Measurements from ENCODE around the gene LAMA2.
"Not testable (repeated sequence)": the region's sequence is repeated elsewhere in the genome, so short reads cannot be mapped to it uniquely, and the experiment has no call there.

The LAMA2 gene

GRCh38 chr6:129088481-129088880 lies 205.5 kb downstream of the LAMA2 start:
- DNase-seq = not testable (repeated sequence)

DNA sequence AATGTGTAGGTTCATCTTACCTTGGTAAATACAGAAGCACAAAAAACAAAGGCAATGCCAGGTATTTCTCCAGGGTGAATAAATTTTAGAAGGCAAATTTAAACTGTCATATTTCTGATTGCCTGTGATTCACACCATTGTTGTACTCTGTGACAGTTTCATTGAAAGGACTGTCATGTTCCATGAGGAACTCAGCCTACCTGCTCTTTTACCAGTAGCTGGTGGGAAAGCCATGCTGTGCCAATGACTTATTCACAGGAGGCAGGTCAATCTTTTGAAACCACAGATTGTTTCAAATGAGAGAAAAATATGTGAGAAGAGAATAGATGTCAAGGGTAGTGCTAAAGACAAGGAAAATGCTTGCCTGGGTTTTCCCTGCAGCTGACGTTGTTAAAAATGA lies 206.4 kb downstream of the LAMA2 start:
- no peak for DNase-seq

DNA sequence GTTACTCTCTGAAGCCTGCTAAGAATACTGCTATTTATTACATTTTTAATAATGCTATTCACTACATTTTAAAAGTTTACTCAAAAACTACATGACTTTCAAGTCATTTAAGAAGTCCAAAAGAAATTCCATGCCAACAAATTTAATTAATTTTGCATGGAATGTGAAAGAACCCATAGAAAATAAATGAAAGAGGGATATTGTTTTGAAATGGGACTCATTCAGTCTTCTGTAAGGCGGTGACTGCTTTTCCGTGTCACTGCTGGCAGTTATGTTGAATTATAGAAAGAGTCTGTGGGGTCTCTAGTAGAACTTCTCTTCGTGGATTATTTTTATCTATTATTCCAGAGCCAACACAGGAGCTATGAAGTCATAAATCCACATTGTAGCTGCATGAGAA lies 211.2 kb downstream of the LAMA2 start:
- DNase-seq = no peak

DNA sequence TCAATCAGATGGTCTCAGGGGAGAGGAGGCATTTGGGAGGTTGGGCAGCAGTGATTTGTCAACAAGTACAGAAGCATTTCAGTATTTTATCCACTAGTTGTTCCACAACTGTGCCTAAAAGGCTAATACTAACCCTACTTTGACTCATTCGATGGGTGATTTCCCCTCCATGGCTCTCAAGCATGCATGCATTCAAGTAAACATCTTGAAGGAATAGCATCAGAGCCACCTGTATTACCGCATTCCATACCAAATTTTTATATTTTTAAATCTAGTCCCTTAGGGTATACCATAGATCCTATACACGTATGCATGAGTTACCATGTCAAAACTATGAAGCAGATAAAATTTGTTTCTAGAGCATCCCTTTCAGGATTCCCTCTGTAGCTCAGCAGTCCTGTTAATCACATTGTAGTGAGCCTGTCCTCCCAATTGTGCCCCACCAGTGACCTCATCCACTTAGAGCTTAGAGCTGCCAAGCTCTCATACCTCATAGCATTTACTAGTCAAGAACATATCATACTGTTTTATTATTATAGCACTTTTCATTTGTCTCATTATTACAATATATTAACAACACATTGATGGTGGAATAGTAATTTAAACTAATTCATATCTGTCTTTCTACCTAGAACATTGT lies 213.8 kb downstream of the LAMA2 start:
- DNase-seq = no peak

GRCh38 chr6:129098061-129098553 lies 215.2 kb downstream of the LAMA2 start:
- DNase-seq = no peak

GRCh38 chr6:129099696-129100095 lies 216.8 kb downstream of the LAMA2 start:
- no peak for DNase-seq

DNA sequence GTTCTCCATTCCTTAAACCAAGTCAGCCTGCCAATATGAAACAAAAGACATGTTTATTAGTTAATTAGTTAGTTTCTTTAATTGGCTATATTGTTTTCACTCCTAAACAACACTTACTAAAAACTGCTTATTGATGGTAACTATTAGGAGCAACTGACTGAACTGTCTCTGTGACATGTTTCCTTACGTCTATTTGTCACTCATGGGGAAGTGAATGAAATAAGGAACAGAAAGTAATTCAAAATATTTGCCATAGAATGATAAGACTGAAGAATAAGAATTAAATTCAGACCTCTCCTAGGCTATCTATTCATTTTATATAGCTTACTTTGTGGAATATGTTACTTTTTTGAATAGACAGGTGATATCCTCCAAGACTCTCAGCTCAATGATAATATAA lies 217.2 kb downstream of the LAMA2 start:
- no peak for DNase-seq

DNA sequence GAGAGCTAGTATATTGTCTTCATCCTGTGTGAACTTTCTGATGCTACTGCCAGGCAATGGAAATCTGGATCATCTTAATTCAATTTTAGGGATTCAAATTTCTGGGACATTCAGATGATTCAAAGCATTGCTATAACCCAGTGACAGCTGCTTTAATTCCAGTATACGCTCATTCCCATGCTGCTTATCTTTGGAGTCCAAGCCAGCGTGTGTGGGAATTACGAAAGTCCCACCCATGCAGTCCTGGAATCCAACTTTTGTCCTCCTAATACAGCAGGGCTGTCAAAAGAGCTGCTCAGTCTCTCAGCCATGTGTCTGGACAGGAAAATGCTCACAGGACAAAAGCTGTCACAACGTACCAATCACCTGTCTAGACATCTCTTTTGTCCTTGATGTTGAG lies 219.8 kb downstream of the LAMA2 start:
- no peak for DNase-seq

DNA sequence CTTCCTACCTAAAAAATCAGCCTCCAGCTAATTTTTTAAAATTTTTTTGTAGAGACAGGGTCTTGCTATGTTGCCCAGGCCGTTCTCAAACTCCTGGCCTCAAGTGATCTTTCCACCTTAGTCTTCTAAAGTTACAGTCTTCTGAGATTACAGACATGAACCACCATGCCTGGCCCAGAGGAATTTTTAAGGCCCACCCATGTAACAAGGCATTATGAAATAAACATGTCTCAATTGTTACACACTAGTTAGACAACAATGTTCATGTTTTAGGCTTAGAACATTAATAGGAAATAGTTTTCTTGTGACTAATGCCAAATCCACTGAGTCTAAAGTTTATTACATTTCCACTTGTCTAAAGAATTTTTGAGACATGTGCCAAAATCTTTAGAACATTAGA lies 221.2 kb downstream of the LAMA2 start:
- no peak for DNase-seq

GRCh38 chr6:129104560-129104959 lies 221.6 kb downstream of the LAMA2 start:
- no peak for DNase-seq

- no peak for DNase-seq
Observed at GRCh38 chr6:129105035-129105434, 222.1 kb downstream of the LAMA2 start.

DNA sequence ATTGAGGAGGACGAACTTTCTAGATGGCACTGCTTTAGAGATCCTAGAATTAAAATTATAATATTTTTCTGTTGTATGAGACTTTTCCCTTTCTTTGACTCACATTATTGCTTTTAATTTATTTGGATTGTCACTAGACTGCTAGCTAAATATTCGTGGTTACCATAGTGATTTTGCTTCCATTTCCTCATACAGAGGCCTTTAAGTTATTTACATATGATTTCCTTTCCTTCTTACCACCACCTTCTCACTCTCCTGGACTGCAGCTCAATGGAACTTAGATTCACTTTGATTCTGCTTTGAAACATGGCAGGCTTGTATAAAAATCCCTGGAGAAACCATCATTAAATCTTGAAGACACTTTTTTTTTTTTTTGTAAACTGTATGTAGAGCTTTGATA lies 222.9 kb downstream of the LAMA2 start:
- no peak for DNase-seq

GRCh38 chr6:129108337-129108736 lies 225.4 kb downstream of the LAMA2 start:
- no peak for DNase-seq

DNA sequence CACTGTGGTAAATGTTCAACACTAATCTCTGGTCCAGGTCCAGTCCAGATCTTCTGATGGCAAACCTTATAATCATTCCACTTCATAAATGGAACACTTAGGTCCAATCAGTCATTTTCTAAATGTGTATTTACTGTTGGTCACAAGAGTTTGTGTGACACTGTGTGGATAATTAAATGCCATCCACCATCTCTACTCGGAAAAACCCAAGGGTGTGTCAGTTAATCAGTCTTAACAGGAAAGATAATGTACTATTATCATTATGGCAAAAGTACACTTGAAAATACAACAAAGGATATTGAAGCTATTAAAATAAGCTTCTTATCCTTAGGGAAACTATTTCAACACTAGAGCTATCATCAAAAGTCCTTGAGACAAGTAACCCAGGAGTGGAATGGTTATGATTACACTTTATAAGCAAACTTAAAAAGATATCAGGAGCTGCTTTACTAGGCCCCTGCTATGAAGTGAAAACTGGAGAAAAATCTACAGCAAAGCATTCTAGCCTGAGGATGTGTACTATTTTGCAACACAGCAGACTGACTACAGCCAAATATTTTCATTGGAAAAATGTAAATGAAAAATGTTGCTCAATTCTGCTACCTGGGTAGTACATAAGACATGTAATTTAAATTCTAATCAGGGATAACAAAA lies 227.9 kb downstream of the LAMA2 start:
- DNase-seq = no peak

DNA sequence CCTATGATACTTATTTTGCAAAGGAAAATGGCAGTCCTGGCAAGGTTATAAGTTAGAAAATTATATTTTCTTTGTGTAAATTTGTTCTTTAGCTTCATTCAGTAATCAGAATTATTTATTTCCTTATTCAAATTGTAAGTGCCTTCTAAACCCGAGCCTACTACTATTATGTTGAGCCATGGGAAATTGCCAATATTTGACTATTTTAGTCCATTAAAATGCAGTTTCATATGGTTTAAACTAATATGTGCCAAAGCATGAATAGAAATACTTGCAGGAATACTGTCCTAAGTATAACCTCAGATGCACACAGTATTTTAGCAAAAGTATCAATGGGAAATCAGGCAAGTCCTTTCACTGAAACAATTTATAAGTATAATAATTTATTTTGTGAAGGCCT lies 228.4 kb downstream of the LAMA2 start:
- DNase-seq = no peak

- no peak for DNase-seq
Observed at GRCh38 chr6:129111853-129112252, 228.9 kb downstream of the LAMA2 start.

GRCh38 chr6:129112591-129112990 lies 229.7 kb downstream of the LAMA2 start:
- no peak for DNase-seq

DNA sequence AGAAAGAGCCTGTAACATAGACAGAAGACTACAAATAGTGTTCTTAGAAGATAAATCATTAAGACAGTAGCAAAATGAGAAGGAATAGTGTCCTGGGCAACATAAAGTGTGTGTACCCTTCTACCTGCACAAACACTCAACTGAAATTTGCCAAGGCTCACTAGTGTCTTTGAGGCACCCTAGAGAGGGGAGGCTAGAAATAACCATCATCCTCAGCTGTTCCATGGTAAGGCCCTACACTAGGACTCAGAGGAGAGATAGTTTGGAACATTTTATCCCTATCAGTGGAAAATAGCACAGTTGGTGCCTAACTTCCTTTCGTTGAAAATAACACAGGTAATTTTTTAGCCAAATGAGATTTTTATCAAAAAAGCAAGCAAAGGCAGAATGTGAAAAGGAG lies 230.7 kb downstream of the LAMA2 start:
- DNase-seq = no peak

DNA sequence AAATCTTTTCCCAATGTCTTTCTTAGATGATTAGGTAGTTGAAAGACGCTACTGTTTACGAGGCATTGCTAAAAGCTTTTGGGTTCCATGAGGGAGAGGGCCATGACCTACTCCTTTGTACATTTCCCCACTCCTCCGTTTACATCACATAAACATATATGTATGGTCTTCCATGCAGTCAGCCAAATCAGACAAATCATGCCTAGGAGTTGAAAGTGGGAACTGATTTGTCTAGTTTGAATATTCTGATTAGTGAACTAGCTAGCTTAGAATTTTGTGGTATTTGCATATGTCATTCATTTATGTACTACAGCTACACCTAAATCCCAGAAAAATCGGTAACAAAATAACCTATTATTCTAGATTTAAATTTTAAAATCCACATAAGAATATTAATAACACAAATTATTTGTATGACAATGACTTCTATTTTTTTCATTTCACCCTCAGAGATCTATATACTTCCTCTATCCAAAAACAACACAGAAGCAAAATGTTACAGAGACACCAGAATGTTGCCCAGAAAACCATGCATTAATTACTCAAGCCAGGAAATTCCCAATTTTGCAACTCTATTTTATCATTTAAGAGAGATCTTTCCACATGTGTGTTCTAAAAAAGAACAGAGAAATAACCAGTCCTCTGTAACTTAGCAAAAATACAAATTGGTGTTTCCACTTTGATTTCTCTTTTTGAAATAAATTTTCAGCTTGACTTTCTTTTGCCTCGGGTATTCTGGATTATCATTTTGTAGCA lies 231.9 kb downstream of the LAMA2 start:
- no peak for DNase-seq

DNA sequence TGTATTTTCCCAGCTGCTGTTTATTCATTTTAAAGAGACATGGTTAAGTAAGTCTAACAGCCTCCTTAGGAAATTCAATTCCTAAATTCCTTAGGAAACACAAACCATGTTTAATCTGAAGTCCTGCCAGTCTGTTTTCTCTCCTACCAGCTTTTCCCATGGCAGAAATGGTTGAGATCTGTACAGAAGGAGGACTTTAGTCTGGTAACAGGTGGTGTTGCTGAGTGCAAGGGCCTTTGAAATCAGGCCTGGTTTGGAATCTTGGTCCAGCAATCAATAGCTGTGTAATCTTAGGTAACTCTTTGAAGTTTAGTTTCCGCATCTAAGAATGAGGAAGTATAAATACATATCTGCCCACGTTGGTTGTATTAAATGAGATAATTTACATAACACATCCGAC lies 232.5 kb downstream of the LAMA2 start:
- DNase-seq = no peak

- DNase-seq = no peak
Observed at GRCh38 chr6:129117355-129117754, 234.4 kb downstream of the LAMA2 start.

DNA sequence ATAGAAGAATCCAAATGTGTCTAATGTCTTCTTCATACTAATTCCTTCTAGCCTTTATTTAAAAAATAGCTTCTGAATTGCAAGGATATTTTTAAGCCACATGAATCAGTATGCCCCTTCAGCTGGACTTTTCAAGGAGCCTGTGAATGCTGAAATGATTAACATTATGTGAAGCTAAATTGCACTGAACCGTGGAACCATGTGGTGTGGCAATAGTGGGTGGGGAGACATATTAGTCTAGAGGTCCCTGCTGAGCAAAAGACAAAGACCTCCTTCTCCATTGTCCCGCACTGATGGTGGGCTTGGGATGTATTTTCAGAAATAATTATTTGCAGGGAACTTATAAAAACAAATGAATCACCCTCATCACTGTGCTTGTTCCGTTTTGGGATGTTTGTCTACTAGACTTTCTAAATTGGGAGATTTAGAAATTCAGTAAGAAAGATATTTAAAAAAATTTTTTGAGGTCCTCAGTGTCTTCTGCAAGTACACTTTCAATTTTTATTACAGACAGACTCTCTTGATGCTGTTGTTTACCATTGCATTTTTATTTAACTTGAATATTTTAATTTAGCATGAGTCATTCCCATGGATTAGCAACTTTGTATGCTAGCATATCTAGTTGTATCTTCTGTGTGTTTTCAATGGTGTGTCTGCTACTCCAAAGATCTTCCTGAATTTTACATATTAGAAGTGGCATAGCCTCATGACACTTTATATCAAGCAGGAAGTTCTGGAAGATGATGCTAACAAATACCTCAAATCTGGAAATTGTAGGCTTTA lies 238.1 kb downstream of the LAMA2 start:
- DNase-seq = no peak

GRCh38 chr6:129124347-129124746 lies 241.4 kb downstream of the LAMA2 start:
- DNase-seq = no peak

Data from CD4-positive, alpha-beta T cell treated with Interleukin-6 for 4 hours (primary cell).